Measurements from ENCODE around the gene MOB1A. TPM values are rescaled to one million over a fixed set of nuclear protein-coding genes. Genes with fewer than 3 reads are reported as not detected.
A peak's percentile ranks its signal among the peaks of the same experiment; 100 is the strongest.
"Not testable (repeated sequence)": the region's sequence is repeated elsewhere in the genome, so short reads cannot be mapped to it uniquely, and the experiment has no call there.

MOB1A gene
- total RNA-seq, 1 donor from 2014 or later: 119 TPM

GRCh38 chr2:74198461-74199274 lies 20.0 kb upstream of the MOB1A start, which contains the start of gene MTHFD2:
Gene MTHFD2, plus strand, starts transcription at chr2:74198615. Its CDS starts 27 bp downstream, at chr2:74198642.
- DNase-seq (ENCODE audit: low spot score): peak; percentile 93

DNA sequence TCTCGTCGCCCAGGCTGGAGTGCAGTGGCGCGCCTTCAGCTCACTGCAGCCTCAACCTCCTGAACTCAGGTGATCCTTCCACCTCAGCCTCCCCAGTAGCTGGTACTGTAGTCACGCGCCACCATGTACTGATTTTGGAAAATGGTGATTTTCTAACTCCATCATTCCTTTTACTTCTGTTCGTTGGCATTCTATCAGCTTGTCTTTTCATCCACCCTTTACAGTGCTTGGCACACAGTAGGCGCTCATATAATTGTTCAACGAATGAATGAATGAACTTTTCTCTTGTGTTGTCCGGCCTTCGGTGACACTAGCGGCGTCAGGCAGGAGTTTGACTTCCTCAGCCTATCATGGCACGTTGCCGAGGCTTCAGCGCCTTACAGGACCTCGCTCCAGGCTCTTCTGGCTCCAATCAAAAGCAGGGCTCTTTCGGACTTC lies 19.4 kb upstream of the MOB1A start:
- no peak for DNase-seq (ENCODE audit: low spot score)

DNA sequence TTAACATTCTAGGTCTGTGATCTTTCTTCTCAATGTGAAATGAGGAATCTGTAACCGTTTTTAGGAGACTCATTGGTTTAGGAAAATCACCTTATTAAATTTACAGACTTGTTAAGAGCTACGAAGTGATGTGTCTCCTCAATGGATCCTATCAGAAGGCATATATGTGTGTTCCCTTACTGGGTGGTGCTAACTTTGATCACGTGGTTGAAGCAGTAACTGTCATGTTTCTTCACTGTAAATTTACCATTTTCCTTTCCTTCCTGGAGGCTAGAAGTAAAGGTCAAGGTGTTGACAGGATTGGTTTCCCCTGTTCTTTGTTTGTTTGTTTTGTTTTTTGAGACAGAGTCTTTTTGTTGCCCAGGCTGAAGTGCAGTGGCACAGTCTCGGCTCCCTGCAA lies 18.4 kb upstream of the MOB1A start:
- no peak for DNase-seq (ENCODE audit: low spot score)

- no peak for DNase-seq (ENCODE audit: low spot score)
Measured at GRCh38 chr2:74194799-74195198, 16.1 kb upstream of the MOB1A start.

DNA sequence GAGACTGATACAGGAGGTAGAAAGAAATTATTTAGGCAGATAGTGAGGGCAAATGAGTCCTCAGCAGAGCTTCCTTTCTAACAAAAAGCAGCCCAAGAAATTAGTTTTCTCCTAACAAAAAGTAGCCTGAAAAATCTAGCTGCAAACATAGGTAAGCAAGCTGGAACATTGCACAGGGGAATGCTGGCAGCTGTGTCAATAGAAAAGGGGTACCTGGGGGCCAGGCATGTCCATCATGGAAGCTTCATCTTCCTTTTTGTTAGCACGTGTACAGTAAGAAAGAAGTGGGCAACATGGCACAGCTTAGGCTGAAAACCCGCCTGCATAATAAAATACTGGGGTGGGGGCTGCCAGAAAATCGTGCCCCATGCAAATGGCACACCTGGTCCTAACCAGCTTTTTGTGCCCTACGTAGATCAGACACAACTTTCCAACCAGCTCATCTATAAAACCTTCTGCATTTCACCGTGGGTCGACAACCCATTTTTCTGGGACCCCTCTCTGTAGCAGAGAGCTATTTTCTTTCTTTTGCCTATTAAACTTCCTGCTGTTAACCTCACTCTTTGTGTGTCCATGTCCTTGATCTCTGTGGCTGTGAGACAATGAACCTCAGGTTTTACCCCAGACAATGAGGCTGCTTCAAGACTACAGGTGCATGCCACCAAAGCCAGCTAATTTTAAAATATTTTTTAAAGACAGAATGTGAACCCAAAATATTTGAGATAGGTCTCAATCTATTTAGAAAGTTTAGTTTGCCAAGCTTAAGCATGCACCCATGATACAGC lies 13.1 kb upstream of the MOB1A start:
- DNase-seq (ENCODE audit: low spot score): no peak

- no peak for DNase-seq (ENCODE audit: low spot score)
Measured at GRCh38 chr2:74188696-74189095, 10.0 kb upstream of the MOB1A start.

DNA sequence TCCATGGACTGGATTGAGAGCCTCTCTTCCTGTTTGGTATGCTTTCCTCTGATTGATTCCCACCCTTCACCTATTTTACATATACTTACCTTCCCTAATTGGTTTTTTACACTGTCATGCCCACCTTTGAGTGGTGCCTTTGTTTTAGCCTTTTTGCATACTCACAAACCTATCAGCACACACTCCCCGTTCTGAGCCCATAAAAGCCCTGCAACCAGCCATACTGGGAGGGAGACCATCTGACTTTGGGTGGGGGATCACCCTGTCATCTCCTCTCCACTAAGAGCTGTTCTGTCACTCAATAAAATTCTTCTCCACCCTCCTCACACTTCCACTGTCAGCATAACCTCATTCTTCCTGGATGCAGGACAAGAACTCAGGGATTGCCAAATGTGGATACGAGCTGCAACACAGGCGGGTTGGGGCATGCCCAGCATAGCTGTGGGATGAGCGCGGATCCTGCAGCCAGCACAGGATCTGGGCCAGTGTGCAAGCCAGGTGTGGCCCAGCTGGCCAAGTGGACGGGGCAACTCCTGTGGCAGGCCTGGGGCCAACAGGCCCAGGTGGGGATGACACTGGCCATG lies 9.4 kb upstream of the MOB1A start:
- no peak for DNase-seq (ENCODE audit: low spot score)

- DNase-seq (ENCODE audit: low spot score): not testable (repeated sequence)
Measured at GRCh38 chr2:74186706-74187105, 8.0 kb upstream of the MOB1A start.

DNA sequence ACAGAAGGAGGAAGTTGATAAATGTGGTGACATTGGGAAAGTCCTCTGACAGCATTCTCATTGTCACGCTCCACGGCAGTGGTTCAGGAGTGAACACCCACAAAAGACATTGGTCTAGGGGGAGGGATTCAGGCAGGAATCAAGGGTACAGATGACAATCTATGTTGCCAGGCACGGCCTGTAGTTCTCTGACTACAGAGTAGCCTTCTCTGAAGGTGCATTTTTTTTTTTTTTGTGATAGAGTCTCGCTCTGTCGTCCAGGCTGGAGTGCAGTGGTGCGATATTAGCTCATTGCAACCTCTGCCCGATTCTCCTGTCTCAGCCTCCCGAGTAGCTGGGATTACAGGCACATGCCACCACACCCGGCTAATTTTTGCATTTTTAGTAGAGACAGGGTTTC lies 7.4 kb upstream of the MOB1A start:
- peak; percentile 34 for DNase-seq (ENCODE audit: low spot score)

GRCh38 chr2:74183878-74184277 lies 5.2 kb upstream of the MOB1A start:
- DNase-seq (ENCODE audit: low spot score): no peak

DNA sequence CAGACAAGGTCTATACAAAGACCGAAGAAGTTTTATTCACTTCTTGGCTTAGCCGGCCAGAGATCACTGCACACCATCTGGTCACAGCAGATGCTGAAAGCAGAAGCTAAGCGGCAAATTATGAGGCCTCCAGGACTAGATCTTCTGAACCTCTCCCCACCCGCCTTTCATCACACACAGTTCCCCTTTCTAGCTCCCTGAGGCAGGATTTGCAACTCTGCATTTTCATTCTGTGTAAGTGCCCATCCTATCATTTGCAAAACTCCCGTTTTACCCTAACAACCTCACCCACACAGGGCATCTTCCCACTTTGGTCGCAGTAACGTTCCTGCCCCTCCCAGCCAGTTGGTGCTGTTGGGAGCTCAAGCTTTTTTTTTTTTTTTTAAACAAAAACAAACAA lies 3.1 kb upstream of the MOB1A start:
- DNase-seq (ENCODE audit: low spot score): peak; percentile 51

GRCh38 chr2:74179063-74179865 lies 585 bp upstream of the MOB1A start:
- no peak for DNase-seq (ENCODE audit: low spot score)

DNA sequence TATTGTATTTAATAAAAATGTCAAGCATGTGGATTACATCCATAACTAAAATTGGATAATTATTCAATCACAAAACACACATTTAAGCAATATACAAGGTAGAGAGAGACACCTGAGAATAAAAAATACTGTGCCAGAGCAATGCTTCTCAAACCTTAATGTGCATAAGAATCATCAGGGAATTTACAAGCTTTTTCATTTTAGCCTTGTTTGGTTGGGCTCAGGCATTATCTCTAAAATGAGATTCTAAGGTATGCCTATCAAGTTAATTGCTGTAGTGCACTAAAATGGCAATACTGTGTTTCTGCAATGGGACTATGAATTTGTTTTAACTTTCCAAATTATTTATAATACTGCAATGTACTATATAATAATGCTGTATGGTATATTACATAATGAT lies 983 bp downstream of the MOB1A start:
- DNase-seq (ENCODE audit: low spot score): no peak

DNA sequence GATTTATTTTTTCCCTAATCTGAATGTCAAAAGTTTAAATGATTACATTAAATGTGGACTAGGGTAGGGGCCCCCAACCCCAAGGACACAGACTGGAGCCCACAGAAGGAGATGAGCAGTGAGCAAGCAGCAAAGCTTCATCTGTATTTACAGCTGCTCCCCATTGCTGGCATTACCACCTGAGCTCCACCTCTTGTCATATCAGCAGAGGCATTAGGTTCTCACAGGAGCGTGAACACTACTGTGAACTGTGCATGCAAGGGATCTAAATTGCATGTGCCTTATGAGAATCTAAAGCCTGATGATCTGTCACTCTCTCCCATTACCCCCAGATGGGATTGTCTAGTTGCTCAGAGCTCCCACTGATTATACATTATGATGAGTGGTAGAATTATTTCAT lies 3.8 kb downstream of the MOB1A start:
- no peak for DNase-seq (ENCODE audit: low spot score)

DNA sequence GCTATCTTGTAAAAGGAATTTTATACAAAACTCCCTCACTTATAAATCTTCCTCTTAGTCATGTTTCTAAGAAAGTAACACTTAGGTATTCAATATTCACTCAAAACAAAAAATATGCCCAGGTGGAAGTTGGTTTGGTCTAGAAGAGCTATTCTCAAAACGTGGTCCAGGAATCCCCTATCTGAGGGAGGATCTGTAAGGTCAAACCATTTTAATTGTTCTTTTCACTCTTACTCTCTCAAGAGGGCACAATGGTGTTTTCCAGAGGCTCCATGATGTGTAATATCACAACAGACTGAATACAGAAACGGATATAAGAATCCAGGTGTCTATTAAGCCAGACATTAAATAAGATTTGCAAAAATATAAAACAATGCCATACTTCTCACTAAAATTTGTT lies 9.9 kb downstream of the MOB1A start:
- DNase-seq (ENCODE audit: low spot score): no peak

DNA sequence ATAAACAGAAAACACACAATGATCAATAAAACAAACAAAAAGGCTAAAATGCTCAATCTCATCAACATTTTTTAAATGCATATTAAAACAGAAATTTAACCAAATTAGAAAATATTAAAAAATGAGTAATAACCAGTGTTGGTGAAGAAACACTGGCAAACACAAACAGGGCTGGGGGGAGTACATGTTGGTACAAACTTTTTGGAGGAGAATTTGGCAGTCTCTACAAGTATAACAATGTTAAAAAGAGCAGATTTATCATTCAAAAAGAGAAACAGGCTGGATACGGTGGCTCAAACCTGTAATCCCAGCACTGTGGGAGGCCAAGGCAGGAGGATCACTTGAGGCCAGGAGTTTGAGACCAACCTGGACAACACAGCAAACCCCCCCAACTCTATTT lies 13.9 kb downstream of the MOB1A start:
- no peak for DNase-seq (ENCODE audit: low spot score)

DNA sequence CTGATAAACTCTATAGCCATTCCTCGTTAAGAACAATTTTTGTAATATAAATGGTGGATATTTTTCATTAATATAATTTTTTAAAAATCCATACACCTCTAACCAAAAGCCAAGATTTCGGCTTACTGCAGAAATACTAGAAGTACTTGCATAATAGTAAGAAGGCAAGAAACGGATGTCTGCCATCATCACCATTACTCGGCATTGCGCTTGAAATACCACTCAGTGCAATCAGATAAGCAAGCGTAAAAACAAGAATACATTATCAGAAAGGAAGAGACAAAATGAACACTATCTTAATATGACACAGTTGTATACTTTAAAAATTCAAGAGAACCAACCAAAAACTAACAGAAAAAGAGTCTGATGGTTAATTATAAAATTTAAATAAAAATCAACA lies 15.7 kb downstream of the MOB1A start:
- DNase-seq (ENCODE audit: low spot score): no peak

GRCh38 chr2:74155830-74156229 lies 22.8 kb downstream of the MOB1A start:
- no peak for DNase-seq (ENCODE audit: low spot score)

DNA sequence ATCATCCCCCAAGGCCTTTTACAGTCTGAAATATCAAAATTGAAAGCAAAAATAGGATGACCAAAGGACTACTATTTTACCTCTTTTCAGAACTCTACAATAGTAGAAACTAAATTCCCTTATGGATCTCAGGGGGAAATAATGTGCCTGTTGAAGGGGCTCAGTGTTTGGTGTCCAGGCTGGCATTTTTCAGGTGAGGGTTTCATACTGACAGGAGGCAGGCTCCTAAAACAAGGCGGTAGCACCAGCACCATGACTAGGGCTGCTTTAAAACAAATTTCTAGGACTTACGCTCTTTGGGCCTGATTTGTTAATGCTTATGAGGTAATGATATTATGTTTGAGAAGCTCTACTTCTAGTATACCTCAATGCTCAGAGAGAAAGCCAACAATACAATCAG lies 25.7 kb downstream of the MOB1A start:
- DNase-seq (ENCODE audit: low spot score): no peak

- DNase-seq (ENCODE audit: low spot score): no peak
Measured at GRCh38 chr2:74149570-74150319, 28.9 kb downstream of the MOB1A start.

- DNase-seq (ENCODE audit: low spot score): no peak
Measured at GRCh38 chr2:74149247-74149525, 29.5 kb downstream of the MOB1A start.
